Putamen (tissue), 1 donor: ENCODE results near the gene BBS1.
A peak's percentile ranks its signal among the peaks of the same experiment; 100 is the strongest.
"Not testable (repeated sequence)": the region's sequence is repeated elsewhere in the genome, so short reads cannot be mapped to it uniquely, and the experiment has no call there.

Experiments
- DNase-seq: peaks from one replicate; pipeline ENCODE4 v3.0.0-alpha.2; 2016; ENCODE audit warnings: low spot score

BBS1 gene

DNA sequence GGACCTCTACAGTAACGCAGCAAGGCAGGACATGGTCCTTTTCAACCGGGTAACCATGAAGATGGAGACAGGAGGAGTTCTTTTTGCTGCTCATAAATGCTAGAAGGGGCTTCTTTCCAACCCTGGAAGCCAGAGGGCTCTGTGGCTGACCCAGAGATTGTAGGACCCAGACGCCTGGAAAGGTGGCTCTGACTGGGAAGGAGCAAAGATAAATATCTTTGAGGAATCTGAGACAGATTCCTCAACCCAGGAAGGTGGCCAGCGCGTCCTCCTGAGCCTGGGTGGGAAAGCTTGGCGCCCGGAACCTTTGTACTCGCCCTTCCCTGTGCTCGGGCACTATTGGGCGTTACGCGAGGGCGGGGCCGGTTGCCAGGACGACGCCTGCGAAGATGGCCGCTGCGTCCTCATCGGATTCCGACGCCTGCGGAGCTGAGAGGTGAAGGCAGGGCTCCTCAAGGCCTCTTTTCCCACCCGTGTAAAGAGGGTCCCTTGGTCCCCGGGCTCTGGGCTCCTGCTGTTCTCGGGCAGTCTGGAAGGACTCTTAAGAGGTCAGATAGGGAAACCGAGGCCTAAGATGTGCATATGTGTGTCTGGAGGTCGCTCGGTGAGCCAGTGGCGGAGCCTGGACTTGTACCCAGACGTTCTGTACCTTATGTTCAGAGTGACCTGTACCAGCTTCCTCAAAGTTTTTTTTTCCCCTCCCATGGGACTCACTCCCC lies at the start of gene BBS1:
Gene BBS1 (plus strand): TSS at position 365 of the 719 bp plus-strand sequence. CDS start 25 bp downstream, at position 390.
- peak; percentile 81 for DNase-seq

DNA sequence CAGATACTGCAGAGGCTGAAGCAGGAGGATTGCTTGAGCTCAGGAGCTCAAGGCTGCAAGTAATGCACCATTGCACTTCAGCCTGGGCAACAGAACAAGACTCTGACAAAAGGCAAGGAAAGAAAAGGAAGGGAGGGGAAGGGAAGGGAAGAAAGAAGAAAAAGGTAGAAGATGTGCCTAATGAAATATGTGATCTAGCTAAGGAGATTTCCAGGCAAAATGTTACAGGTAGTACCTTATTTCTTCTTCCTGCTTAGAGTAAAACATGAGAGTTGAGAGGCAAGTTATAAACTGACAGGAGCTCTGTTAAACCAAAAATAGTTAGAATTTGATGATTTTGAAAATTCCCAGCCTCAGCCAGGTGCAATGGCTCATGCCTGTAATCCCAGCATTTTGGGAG lies 48.4 kb upstream of the BBS1 start:
- DNase-seq = no peak

DNA sequence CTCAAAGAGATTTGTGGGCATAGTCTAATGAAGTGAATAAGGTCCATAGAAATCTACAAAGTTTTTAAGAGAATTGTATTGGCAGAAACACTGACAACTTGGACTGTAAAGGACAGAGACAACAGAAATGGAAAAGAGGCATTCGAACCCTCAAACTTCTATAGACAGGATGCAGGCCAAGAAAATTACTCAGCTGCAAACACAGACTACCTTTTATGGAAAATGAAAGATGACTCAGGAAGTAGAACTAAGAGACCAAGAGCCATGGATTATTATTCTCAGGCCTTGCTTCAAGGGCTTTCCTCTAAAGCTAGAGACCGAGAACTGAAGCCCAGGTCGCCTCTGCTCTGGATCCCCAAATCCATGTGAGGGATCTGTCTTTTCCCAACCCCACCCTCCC lies 47.5 kb upstream of the BBS1 start:
- no peak for DNase-seq

DNA sequence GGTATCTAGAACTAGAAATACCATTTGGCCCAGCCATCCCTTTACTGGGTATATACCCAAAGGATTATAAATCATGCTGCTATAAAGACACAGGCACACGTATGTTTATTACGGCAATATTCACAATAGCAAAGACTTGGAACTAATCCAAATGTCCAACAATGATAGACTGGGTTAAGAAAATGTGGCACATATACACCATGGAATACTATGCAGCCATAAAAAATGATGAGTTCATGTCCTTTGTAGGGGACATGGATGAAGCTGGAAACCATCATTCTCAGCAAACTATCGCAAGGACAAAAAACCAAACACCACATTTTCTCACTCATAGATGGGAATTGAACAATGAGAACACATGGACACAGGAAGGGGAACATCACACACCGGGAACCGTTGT lies 46.3 kb upstream of the BBS1 start:
- DNase-seq = not testable (repeated sequence)

DNA sequence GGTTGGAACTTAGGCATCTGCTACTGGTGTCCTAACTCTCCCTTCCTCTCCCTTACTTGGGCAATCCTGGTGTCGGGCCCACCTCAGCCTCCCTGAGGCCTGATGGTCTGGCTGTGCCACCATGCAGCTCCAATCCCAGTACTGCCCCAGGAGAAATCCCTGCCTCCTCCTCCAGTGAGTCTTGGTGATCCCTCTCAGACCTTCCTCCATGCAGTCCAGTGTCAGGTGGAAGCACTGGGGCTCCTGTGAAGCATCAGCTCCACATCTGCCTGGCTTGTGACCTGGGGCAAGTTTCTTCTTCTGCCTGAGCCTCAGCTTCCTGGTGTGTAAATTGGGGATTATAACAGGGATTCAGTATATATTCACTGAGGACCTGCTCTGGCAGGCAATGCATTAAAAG lies 45.5 kb upstream of the BBS1 start:
- DNase-seq = no peak

DNA sequence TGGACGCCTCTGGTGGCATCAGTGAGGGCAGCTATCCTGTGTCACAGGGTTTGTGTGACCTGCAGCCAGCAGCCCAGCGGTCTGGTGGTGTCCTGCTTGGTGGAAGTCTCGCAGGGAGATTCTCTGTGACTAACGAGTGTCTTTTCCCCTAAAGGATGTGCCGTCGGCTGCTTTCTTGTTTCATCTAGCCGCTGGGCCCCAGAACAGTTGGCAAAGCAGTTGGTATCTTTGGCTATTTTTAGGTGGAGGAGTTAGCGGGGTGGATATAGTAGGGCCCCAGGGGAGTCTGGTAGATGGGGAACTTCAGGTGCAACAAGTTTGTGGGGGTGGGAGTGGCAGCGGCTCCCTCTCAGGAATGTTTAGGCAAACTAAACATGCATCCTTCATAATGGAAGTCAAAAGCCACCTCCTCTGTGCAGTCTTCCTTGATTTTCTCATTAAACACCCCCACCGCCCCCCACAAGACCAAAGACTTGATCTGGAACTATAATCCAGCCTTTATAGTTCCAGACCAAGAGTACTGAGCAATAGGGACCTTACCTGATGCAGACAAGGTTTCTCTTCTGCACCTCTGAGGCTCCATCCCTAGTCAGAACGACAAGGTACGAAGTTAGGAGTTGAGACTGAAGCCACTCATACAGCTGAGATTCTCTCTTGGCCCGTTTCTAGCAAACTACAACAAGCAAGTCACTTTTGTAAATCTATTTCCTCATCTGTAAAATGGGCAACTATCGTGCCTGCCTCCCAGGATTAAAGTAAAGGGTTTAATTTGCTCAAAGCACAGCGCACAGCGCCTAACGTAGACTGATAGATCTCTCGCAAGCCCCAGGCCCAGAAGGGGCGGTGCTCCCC lies 44.8 kb upstream of the BBS1 start:
- no peak for DNase-seq

DNA sequence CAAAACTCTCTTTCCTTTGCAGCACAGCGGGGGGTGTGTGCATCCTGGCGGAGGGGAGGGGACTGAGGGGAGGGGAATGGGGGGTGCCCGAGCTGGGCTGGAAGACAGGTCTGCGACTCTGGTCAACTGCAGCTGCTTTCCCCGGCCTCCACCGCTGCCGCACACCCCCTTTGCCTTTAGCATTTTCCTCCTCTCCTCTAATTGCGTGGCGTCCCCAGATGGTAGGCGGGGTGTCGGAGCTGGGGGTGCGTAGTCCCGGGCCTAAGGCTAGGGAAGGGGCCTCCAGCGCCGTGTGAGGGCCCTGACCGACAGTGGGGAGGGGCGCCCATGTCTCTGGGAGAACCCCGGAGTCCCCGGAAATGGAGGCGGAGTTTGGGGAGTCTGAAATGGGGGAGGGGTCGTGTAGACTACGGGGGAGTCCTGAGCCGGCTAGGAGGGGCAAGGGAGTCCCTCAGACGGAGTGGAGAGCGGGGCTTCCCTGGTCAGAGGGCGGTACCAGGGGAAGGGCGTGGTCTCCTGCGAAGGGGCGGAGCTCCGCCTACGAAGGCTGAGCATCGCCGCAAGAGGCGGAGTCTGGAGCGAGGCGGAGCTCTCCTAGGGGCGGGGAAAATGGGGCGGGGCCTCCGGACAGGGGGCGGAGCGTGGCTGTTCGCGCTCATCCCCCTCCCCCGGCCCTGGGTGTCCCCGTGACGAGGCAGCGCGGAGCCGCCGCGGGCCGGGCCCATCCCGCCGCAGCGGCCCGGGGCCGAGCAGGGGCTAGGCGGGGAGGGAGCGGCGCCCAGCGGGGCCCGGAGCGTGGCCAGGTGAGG lies 44.0 kb upstream of the BBS1 start, which contains the start of gene PELI3:
Gene PELI3 (plus strand): TSS at position 681 of the 809 bp plus-strand sequence. CDS start 1,224 bp downstream, outside the sequence.
- peak; percentile 93 for DNase-seq

DNA sequence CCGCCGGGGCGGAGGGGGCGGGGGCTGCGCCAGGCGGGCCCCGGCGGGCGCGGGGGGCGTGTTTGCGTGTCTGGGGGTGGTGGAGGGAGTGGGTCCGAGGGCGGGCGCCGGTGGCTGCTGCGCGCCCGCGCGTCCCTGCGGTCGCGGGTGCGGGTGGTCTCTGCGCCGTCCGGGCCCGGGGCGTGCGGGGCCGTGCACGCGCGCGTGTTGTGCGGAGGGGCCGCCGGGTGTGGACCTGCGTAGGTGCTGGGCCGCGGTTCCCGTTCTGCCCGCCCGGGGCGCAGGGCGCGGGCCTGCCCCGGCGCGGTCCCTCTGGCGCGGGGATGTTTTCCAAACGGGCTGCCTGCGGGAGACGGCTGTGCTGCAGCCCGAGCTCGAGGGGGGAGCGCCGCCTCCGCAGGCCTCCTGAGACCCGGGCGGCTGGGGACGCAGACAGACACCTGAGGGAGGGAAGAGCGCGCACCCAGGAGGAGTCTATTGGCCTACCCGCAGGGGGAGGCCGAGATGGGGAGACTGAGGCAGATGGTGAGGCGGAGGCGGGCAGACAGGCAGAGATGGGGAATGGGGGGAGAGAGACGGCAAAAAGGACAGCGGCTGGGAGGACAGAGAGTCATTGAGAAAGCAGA lies 43.3 kb upstream of the BBS1 start:
- peak; percentile 39 for DNase-seq

DNA sequence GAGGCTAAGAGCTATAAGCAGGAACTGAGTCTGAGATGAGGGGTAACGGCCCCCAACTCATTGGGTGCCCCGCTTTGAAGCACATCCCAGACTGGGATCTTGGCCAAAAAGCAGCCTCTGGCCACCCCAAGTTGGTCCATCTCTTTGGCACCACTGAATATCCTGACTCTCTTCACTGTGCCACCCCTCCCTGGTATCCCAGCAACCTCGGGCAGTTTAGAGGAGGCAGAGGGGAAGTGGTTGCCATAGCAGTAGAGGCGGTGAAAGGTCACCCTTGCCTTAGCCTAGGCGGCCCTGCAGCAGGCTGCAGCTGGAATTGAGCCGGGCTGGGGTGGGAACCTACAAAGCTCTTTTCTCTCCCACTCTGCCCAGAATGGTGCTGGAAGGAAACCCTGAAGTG lies 42.7 kb upstream of the BBS1 start:
- no peak for DNase-seq

DNA sequence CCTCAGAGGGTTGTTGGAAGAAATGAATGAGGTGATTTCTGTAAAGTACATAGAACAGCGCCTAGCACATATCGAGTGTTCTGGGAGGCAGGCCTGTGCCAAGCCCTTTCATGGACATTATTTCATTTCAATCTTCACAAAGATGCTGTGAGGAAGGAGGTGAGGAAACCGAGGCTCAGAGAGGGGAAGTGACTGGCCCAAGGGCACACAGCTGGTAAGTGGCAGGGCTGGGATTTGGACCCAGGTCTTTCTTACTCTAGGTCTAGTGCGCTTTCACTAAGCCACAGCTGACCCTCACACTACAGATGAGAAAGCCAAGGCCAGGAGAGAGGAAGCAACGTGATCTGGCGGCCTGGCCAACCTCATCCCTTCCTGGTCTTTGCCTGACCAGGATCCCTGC lies 41.7 kb upstream of the BBS1 start:
- DNase-seq = no peak

DNA sequence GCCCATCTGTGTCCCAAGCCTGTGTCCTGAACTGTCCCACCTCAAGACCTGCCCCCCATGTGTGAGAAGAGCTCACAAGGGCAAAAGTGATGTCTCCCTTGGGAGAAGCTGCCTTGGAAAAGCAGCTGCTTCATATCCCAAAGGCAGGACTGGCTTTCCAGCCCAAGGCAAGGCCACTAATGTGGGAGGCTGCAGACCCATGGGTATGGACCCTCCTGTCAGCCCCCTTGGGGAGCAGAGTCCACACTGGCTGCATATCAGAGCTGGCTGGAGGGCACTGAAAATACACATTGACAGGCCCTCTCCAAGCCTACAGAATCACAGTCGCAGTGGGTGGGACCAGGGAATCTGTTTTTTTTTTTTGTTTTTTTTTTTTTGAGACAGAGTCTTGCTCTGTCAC lies 41.0 kb upstream of the BBS1 start:
- DNase-seq = no peak

DNA sequence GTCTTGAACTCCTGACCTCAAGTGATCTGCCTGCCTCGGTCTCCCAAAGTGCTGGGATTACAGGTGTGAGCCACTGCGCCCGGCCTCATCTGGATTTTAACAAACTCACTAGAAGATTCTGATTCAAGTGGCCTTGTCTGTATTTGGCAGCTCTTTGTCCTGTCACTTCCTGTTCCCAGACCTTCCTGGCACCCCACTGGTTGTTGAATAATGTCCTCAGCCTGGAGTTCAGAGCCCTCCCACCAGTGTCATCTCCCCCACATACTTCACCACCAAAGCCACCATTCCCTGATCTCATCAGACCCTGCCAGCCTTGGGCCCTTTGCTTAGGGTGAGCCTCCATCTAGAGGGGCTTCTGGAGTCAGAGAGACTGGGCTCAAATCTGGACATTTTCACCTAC lies 40.4 kb upstream of the BBS1 start:
- DNase-seq = no peak

DNA sequence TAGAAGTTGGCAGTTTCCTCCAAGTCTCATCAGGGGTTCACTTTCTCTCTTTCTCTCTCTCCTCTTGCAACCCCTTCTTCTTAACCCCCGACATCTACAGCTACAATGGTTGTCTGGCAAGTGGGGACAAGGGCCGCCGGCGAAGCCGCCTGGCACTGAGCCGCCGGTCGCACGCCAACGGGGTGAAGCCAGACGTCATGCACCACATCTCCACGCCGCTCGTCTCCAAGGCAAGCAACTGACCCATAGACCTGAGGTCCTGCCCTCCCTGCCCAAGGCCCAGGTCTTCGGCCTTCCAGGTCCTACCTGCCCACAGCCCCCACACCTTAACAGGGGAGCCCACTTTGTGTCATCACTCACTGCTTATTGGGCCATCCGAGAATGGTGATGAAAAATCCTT lies 39.3 kb upstream of the BBS1 start:
- no peak for DNase-seq

DNA sequence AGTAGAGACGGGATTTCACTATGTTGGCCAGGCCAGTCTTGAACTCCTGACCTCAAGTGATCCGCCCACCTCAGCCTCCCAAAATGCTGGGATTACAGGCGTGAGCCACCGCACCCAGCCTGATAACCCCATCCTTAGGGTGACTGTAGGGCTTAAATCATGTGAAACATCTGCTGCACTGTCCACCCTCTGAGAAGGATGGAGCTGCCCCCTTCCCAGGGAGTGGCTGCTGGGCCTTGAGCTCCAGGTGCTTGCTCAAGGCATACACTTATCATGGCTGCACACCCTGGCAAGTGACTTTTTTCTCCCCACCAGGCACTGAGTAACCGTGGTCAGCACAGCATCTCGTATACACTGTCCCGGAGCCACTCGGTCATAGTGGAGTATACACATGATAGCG lies 38.4 kb upstream of the BBS1 start:
- DNase-seq = no peak

DNA sequence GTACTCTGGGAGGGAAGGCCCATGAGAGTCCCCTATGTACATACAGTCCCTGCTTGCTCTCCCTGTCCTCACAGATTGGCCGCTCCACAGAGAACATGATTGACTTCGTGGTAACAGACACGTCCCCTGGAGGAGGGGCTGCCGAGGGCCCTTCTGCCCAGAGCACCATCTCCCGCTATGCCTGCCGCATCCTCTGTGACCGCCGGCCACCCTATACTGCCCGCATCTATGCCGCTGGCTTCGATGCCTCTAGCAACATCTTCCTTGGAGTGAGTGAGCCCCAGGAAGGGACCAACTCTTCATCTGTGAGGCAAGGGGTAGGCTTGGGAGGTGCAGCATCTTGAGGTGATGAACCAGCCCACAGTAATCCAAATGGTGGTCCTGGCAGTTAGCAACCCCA lies 37.3 kb upstream of the BBS1 start:
- DNase-seq = no peak

DNA sequence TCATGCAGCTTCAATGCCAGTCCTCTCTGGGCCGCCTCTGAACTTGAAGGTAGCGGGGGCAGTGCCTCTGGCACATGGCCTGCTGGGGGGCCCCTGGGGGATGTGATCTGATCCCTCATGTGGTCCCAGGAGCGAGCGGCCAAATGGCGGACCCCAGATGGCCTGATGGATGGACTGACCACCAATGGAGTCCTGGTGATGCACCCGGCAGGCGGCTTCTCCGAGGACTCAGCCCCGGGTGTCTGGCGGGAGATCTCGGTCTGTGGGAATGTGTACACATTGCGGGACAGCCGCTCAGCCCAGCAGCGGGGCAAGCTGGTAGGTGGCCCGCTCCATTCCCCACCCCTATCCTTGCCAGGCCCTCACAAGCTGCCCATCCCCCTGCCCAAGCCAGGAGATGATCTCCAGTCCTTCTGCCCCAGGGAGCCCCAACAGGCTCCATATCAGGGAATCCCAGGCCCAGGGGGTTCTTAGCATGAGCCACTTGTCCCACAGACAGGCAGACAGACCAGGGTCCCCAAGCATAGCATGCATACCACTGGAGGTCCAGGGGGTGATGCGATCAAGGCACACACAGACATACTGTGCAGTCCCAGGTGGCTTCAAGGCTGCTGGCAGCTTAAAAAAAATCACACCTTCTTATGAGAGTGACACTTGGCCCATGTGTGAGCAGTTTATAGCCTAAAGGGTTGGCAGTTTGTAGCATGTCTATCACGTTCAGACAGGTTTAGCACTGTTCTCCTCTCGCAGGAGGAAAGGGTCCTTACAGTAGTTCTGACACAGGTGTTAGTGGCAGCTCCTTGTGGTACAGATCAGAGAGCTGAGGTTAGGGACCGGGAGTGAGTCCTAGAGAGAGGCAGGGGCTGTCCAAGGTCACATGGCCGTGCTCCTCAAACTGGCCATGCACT lies 36.6 kb upstream of the BBS1 start:
- no peak for DNase-seq

DNA sequence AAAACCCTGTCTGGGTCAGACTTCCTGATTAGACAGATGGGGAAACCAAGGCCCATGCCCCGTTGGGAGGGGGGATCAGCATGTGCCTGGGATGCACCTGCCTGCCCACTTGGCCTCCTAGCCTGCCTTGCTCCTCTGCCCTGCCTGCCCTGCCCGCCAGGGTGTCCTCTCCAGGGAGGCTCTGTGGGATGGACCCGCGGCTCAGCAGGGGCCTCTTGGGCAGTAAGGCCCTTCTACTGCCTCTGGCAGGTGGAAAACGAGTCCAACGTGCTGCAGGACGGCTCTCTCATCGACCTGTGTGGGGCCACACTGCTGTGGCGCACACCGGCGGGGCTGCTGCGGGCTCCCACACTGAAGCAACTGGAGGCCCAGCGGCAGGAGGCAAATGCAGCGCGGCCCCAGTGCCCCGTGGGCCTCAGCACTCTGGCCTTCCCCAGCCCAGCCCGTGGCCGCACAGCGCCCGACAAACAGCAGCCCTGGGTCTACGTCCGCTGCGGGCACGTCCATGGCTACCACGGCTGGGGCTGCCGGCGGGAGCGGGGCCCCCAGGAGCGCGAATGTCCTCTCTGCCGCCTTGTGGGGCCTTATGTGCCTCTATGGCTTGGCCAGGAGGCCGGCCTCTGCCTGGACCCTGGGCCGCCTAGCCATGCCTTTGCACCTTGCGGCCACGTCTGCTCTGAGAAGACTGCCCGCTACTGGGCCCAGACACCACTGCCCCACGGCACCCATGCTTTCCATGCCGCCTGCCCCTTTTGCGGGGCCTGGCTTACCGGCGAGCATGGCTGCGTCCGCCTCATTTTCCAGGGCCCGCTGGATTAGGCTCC lies 34.9 kb upstream of the BBS1 start:
- no peak for DNase-seq

DNA sequence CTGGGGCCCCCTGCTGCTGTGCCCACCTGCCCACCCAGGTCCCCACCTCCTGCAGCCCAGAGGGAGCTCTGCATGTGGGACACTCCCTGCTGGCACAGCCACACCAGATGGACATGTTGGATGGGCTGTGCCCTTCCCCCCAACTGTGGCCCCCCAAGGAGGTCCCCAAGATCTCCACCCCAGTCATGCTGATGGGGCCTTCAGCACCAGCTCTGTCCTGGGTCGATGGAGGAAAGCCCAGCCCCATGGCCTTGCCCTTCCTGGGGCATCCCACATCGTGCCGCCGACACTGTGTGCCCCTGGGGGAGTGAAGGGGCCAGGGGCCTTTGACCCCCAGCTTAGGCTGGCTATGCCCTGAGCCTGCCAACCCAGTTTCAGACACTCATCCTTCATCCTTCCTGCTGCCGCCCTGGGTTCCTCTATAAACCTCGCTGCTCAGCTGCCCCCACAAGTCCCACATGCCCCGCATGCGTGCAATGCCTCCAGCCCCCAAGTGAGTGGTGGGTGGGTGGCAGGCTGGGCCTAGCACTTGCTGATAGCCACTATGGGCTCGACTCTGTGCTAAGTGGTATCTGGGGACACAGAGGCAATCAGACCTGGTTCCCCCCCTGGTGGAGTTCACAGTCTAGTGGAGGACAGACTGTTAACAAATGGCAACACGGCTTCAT lies 34.1 kb upstream of the BBS1 start:
- no peak for DNase-seq

DNA sequence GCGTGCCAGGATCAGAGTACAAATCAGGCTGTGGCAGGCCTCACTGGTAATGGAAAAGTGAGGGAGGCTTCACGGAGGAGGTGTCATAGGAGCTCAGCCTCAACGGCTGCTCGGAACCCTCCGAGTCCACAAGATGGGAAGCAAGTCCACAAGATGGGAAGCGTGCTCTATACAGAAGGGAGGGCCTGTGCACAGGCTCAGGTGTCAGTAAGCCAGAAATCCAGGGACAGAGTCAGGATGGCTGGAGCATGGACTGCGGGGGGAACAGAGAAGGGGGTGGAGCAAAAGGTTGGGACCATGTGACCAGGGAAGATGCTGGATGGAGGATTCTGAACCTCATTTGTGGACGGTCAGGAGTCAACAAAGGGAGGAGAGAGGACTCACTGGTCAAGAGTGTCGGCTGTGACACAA lies 33.6 kb upstream of the BBS1 start:
- no peak for DNase-seq
